OCI-LY7 (cell line): ENCODE data around the gene ECHDC1. TPM values are rescaled to one million over a fixed set of nuclear protein-coding genes. Genes with fewer than 3 reads are reported as not detected.
A peak's percentile ranks its signal among the peaks of the same experiment; 100 is the strongest.

Experiments
- BruUV-seq: library from RNA; stranded (reverse); fragments of 400-500 nt; replicated peaks from 2 replicates; lab custom pipeline; 2021; lab: Mats Ljungman, UMichigan
- CTCF ChIA-PET: fragments of 300-600 bp; sonication (Branson Sonifier 250); formaldehyde crosslinking; loops from one replicate; lab custom pipeline; 2022; ENCODE audit warnings: antibody characterized with exemption; ENCODE audit not compliant: unreplicated experiment; lab: Charles Lee
- POLR2A ChIA-PET: fragments of 300-600 bp; sonication (Branson Sonifier 250); formaldehyde crosslinking; loops from one replicate; lab custom pipeline; 2022; ENCODE audit warnings: antibody characterized with exemption; lab: Charles Lee
- DNase-seq: peaks from one replicate; pipeline ENCODE4 v3.0.0-alpha.2; 2015; ENCODE audit warnings: low spot score
- H2AFZ ChIP-seq: fragments of 200-600 bp; sonication (generic), shearing (Covaris generic); 2 replicates; pipeline ENCODE4 v1.6.1; 2014; ENCODE audit warnings: mild to moderate bottlenecking, antibody characterized with exemption, low read length, moderate library complexity
- H3K27ac ChIP-seq: fragments of 200-600 bp; sonication (generic); 2 replicates; pipeline ENCODE4 v1.5.1; 2014; ENCODE audit warnings: mixed run types, low read depth, mild to moderate bottlenecking, moderate library complexity, low read length, inconsistent platforms; ENCODE audit not compliant: poor library complexity, severe bottlenecking
- H3K36me3 ChIP-seq: fragments of 200-600 bp; sonication (generic); 2 replicates; pipeline ENCODE4 v1.6.1; 2014; ENCODE audit warnings: mild to moderate bottlenecking, antibody characterized with exemption, low read length, moderate library complexity, mixed read lengths; ENCODE audit not compliant: insufficient read depth
- H3K4me1 ChIP-seq: fragments of 200-600 bp; sonication (generic); 2 replicates; pipeline ENCODE4 v1.5.1; 2014; ENCODE audit warnings: mild to moderate bottlenecking, low read length; ENCODE audit not compliant: insufficient read depth, poor library complexity, severe bottlenecking
- H3K4me2 ChIP-seq: fragments of 200-600 bp; sonication (generic); 2 replicates; pipeline ENCODE4 v1.6.1; 2014; ENCODE audit warnings: mild to moderate bottlenecking, low read length
- H3K4me3 ChIP-seq: fragments of 200-600 bp; sonication (generic); 2 replicates; pipeline ENCODE4 v1.5.1; 2014; ENCODE audit warnings: mild to moderate bottlenecking, low read depth, low read length; ENCODE audit not compliant: poor library complexity, severe bottlenecking
- H3K79me2 ChIP-seq: fragments of 200-600 bp; sonication (generic); 2 replicates; pipeline ENCODE4 v1.6.1; 2016; ENCODE audit warnings: low read depth, mild to moderate bottlenecking, low read length, moderate library complexity, mixed read lengths; ENCODE audit not compliant: insufficient read depth
- H3K9me2 ChIP-seq: fragments of 200-600 bp; sonication (generic); 2 replicates; pipeline ENCODE4 v1.6.1; 2016; ENCODE audit warnings: mild to moderate bottlenecking, low read length, mixed read lengths; ENCODE audit not compliant: insufficient read depth
- H3K9me3 ChIP-seq: fragments of 200-600 bp; sonication (generic); 2 replicates; pipeline ENCODE4 v1.6.1; 2014; ENCODE audit warnings: mild to moderate bottlenecking, mixed run types, low read length, mixed read lengths
- H4K20me1 ChIP-seq: fragments of 200-600 bp; sonication (generic); 2 replicates; pipeline ENCODE4 v1.6.1; 2014; ENCODE audit warnings: mild to moderate bottlenecking, antibody characterized with exemption, low read length, moderate library complexity, mixed read lengths; ENCODE audit not compliant: insufficient read depth
- EZH2phosphoT487 ChIP-seq: fragments of 200-600 bp; sonication (generic); IDR thresholded peaks from 2 replicates; pipeline ENCODE4 v1.6.1; 2018; ENCODE audit warnings: low read depth, borderline replicate concordance, mild to moderate bottlenecking, mixed run types, antibody characterized with exemption, low read length, moderate library complexity, mixed read lengths
- intact Hi-C: fragments of 100-400 bp; cut with micrococcal nuclease; formaldehyde crosslinking; loops from one replicate; pipeline ENCODE4 v1.10.0; 2022; ENCODE audit not compliant: unreplicated experiment
- total RNA-seq, 2 experiments: library from RNA; depleted of rRNA in 1 of 2; stranded (reverse); fragments of >200 nt in 1 of 2; shearing (Covaris generic) in 1 of 2; gene quantifications; 2 replicates each; pipeline ENCODE4 v1.2.3, GENCODE V29; 2014 to 2022
- TF ChIP-seq, protein P1 (sequence below): fragments of 200-600 bp; sonication (generic); conservative IDR thresholded peaks from 2 replicates; pipeline ENCODE4 v1.5.1; 2014; ENCODE audit warnings: mild to moderate bottlenecking, antibody characterized with exemption, low read length, moderate library complexity, mixed read lengths

Gene ECHDC1
- total RNA-seq, 2 experiments from 2014 or later: 18.6 to 41.9 TPM

DNA sequence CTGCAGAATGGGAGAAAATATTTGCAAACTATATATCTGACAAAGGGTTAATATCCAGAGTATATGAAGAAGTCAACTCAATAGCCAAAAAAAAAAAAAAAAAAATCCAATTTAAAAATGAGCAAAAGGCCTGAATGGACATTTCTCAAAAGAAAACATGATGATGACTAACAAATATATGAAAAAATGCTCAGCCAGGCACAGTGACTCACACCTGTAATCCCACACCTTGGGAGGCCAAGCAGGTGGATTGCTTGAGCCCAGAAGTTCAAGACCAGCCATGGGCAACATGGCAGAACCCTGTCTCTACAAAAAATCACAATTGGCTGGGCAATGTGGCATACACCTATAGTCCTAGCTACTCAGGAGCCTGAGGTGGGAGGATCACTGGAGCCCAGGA lies 2.1 kb upstream of the ECHDC1 start:
- peaks cover 20% of the 10 kb centered on the region for H3K4me1 ChIP-seq

DNA sequence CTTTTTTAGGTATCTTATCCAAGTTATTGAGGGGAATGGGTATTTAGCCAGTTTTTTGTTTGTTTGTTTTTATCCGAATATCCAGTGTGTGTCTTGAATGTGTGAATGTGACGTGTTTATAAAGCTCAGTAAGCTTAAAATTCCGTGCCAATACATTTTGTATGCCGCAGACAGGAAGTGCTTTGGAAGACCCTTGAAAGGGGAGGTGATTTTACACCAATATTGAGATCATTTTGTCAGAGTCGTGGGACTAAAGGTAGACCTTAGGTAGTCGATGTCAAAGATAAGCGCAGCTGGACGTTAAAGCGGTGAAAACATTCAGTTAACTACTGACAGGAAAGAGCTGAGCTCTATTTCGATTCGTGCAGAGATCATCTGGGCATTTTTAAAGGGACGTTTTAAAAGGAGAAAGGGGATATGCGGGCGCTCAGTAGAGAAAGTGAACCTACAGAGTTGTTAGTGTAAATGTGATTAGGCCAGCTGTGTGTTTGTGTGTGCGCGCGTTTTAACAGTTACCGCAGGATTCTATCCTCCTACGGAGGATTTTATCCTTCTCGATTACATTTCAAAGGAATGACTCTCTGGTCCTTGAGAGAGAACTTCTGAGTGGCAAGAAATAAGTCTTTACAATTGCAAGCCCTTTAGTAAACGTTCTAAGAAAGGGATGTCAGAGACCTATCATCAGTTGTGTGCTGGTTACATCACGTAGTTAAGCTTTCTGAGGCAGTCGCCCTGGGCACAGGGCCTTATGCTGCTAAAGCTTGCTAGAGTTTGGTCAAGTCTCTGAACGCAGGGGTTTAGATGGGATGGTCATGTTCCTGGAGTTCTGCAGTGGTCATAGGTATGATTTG lies 625 bp upstream of the ECHDC1 start:
- Histone ChIP-seq H3K9me2 (no peaks in the 10 kb centered on the region), H4K20me1 (peaks cover 25% of the 10 kb centered on the region), H3K4me1 (peaks cover 20% of the 10 kb centered on the region), H3K36me3 (no peaks in the 10 kb centered on the region), H3K4me3 (peak overlapping the region; percentile 76), H2AFZ (peak overlapping the region; percentile 96), H3K79me2 (peaks cover 34% of the 10 kb centered on the region; the same call in 1 of the 2 replicates), H3K27ac (no peak overlapping the region), H3K4me2 (peak overlapping the region; percentile 98), H3K9me3 (no peaks in the 10 kb centered on the region)
- DNase-seq: peak; percentile 24
- intact Hi-C loops: loop anchor here (2.0 to 10.0 kb wide), 3 partner anchors 42 to 1549 kb away; partner anchors contain the start of genes NCOA7 and RNF146
- CTCF ChIA-PET: no interaction called here
- POLR2A ChIA-PET: interaction anchor here (0.6 to 1.6 kb wide), 6 partner anchors 9 to 78 kb away, joined by 3 to 10 read pairs (median 4); partner anchors contain the start of gene RNF146
- BruUV-seq: TSS peak; percentile 93
- TF ChIP-seq EZH2phosphoT487: no peak
- TF ChIP-seq, protein P1, sequence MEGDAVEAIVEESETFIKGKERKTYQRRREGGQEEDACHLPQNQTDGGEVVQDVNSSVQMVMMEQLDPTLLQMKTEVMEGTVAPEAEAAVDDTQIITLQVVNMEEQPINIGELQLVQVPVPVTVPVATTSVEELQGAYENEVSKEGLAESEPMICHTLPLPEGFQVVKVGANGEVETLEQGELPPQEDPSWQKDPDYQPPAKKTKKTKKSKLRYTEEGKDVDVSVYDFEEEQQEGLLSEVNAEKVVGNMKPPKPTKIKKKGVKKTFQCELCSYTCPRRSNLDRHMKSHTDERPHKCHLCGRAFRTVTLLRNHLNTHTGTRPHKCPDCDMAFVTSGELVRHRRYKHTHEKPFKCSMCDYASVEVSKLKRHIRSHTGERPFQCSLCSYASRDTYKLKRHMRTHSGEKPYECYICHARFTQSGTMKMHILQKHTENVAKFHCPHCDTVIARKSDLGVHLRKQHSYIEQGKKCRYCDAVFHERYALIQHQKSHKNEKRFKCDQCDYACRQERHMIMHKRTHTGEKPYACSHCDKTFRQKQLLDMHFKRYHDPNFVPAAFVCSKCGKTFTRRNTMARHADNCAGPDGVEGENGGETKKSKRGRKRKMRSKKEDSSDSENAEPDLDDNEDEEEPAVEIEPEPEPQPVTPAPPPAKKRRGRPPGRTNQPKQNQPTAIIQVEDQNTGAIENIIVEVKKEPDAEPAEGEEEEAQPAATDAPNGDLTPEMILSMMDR: no peak

More for the DNA sequence above, 2.1 kb upstream of the ECHDC1 start:
- Histone ChIP-seq H3K9me3 (no peaks in the 10 kb centered on the region), H3K27ac (no peak overlapping the region), H4K20me1 (peaks cover 19% of the 10 kb centered on the region), H3K4me2 (no peak overlapping the region), H3K9me2 (no peaks in the 10 kb centered on the region), H3K79me2 (peaks cover 30% of the 10 kb centered on the region; the same call in 1 of the 2 replicates), H3K36me3 (no peaks in the 10 kb centered on the region), H3K4me3 (no peak overlapping the region), H2AFZ (no peak overlapping the region)
- TF ChIP-seq, protein P1: no peak
- no peak for TF ChIP-seq EZH2phosphoT487
- ChIA-PET CTCF (no interaction called here), POLR2A (interaction anchor here (0.7 kb wide), 1 partner anchor 124 kb away, joined by 3 read pairs; no protein-coding TSS in a partner anchor)
- intact Hi-C loops: loop anchor here (10.0 kb wide), 1 partner anchor 1551 kb away; the partner anchor contains the start of gene NCOA7
- no TSS peak for BruUV-seq
- DNase-seq: no peak
